Measurements from ENCODE around the gene NPAS3.

GRCh38 chr14:33570694-33571310, 632.1 kb downstream of the NPAS3 start:
- TF ChIP-seq CTCF (IDR thresholded peaks at IDR 0.05) (no peak), POLR2A (IDR thresholded peaks at IDR 0.05) (no peak)
